HG02870 (cell line): ENCODE results near the gene LIMD2.

Experiments used
- ATAC-seq: cut with Tn5 transposase; IDR thresholded peaks from one replicate; pipeline ENCODE4 v1.9.1; 2021; ENCODE audit warnings: mild to moderate bottlenecking, moderate library complexity; ENCODE audit not compliant: unreplicated experiment

The LIMD2 gene

GRCh38 chr17:63685041-63685440 lies 14.9 kb downstream of the LIMD2 start:
- no peak for ATAC-seq

- no peak for ATAC-seq
These were observed 16.9 kb downstream of the LIMD2 start for GRCh38 chr17:63682981-63683380.

GRCh38 chr17:63682441-63682840 lies 17.5 kb downstream of the LIMD2 start:
- ATAC-seq, result no peak

GRCh38 chr17:63681530-63681929 lies 18.4 kb downstream of the LIMD2 start:
- no peak for ATAC-seq

DNA sequence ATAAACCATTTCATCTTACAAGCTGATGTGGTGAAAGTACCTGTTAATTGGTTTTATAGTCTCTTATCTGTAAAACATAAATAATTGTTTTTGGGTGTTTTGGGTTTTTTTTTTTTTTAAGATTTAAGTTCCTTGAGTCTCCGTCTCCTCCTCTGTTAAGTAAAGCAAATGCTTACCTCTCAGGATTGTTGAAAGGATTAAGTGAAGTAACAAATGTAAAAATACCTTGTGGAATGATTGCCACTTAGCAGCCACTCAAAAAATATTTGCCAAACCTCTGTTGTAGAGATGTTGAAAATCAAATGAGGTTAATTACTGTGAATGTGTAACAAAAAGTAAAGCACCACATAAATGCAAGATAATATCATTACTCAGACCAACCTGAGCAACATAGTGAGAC lies 19.2 kb downstream of the LIMD2 start:
- no peak for ATAC-seq

- ATAC-seq, result no peak
These were observed 20.7 kb downstream of the LIMD2 start for GRCh38 chr17:63679214-63679613.

GRCh38 chr17:63676584-63676983 lies 23.3 kb downstream of the LIMD2 start:
- no peak for ATAC-seq

GRCh38 chr17:63675607-63676546 lies 24.0 kb downstream of the LIMD2 start:
- ATAC-seq, result no peak

GRCh38 chr17:63675231-63675606 lies 24.7 kb downstream of the LIMD2 start:
- no peak for ATAC-seq

- no peak for ATAC-seq
These were observed 27.1 kb downstream of the LIMD2 start for GRCh38 chr17:63672856-63673255.

DNA sequence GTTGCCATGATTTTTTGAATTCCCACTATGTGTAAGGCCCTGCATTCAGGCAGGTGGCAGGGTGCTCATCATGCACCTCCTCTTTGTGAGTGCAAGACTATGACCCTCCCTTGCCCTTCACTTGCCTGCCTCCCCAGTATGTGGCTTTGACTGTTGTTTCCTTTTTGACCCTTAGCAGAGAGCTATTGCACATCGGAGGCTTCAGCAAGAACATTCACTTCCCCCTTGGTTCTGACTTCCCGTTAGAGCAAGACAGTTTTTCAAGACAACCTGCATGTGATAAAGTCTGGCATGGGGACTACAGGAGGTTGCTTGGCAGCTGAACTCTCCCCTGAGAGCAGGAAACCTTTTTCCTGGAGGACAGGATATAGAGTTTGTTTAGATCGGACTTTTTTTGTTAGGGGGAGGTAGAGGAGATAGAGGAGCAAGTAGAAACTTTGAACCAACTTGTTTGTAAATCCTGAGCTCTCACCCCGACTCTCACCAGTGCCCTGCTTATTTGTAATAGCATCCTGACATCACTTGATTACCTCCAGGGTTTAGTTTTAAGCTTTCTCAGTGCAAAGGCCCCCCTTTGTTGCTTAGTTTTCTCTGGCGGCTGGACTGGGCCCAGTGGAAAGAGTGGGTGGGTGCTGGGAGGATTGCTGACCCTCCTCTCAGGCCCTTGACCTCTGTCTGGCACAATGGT lies 34.3 kb downstream of the LIMD2 start:
- no peak for ATAC-seq

- no peak for ATAC-seq
These were observed 40.1 kb downstream of the LIMD2 start for GRCh38 chr17:63659850-63660249.

- ATAC-seq, result no peak
These were observed 41.6 kb downstream of the LIMD2 start for GRCh38 chr17:63658366-63658765.

GRCh38 chr17:63657786-63658185 lies 42.1 kb downstream of the LIMD2 start:
- no peak for ATAC-seq

DNA sequence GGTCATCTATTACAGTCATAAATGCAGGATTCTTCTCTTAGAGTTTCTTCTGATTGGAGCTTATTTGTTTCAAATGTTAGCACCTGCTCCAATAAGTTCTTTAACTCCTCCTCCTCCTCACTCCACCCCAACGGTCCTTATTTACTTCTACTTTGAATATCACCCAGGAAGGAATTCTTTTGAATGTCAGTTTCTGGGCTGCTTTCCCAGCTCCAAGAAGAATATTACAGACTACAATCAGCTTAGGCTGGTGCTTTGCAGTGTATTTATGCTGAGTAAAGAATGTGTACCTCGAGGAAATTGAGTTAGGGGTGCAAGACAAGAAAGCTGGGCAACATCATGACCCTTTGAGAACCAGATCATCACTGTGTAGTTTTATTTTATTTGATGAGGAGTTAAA lies 46.9 kb downstream of the LIMD2 start:
- no peak for ATAC-seq

DNA sequence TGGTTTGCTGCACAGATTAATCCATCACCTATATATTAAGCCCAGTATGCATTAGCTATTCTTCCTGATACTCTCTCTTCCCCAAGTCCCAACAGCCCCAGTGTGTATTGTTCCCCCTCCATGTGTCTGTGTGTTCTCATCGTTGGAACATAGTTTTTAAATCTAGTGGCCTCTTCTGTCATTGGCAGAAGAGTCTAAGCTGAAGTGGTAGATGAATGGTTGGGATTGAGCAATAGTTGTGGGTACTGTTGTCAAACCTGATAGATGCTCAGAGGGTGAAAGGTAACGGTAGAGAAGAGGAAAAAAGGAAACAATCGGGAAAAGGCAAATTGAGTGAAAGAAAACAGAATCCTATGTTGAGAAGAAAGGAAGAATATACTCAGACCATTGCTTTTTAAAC lies 47.8 kb downstream of the LIMD2 start:
- ATAC-seq, result no peak

DNA sequence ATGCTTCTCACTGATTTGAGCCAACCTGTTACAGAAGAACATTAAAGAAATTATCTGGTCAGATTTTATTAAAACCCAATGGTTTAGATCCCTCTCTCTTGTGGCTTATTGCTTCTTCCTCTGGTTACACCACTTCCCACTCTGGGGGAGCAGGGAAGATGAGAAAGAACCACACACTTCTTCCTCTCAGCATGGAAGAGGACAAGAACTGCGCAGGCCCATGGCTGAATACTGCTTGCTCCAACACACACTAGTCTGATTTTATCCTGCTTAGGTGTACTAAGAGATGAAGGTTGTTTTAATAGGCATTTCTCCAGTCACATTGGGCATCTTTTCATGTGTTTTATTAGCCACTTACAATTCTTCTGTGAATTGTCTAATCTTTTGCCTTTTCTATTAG lies 50.1 kb downstream of the LIMD2 start:
- ATAC-seq, result no peak

DNA sequence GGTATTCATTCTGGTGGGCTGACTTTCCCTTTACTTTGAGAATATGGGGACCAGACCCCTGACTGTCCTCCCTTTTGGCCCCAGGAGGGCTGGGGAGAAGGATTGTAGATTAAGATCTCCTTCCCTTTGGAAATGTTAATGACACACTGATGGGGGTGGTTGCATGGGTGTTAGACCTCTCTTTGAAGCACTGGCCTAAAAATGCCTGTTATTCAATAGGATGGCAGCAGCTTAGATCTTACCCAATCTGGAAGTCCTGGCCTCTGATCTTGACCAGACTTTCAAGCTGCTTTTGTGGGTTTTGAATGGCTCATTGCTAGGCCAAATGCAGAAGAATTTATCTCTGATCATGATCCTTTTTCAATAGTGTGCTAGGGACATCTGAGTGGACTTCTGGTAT lies 52.0 kb downstream of the LIMD2 start:
- ATAC-seq, result no peak

DNA sequence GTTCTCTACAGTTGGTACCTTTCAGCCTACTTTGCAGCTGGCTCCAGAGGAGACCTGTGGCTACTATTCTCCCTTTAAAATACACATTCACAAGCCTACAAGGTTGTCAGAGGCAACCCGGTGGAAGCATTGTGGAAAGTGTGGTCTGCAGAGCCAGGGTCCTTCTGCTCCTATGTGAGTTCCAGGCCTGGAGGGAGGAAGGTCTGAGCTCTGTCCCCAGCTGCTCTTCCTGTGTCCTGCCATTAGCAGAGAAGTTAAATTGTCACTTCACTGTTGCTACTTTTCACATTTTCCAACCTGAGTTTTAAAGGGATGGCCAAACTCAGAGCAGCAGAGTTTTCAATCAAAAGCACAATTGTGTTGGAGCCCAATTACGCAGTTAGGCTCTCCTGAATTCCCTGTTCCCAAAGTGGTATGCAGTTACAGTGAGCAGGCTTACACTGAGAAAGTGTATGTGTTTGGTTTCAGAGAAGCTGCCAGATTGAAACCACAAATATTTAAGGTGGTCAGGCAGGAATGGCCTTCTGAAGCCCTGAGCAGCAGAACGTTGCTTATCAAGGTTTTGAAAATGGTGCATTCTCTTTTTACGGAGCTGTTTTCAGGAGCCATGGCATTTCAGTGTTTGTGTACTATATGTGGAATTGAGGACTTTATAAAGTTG lies 52.7 kb downstream of the LIMD2 start:
- peak; percentile 12 for ATAC-seq

DNA sequence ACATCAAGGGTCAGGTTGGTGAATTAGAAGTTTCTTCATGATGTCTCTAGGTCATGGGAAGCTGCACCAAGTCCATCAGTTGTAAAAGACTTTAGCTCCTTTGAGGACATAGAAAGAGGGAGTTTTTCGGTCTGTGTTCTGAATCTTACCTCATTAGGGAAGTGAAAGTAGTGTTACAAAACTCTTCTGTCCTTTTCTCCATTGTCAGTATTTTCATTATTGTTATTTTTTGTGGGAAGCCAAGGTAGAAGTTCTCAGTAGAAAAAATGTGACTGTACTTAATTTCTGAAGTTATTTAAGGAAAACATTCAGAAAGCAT lies 53.5 kb downstream of the LIMD2 start:
- ATAC-seq, result peak; percentile 86
